GM18526 (cell line): ENCODE results near the gene NT5DC1.
A peak's percentile ranks its signal among the peaks of the same experiment; 100 is the strongest.

Source experiments
- POLR2A ChIP-seq: IDR thresholded peaks from 3 replicates; pipeline ENCODE4 v1.6.1; 2011; ENCODE audit not compliant: insufficient read length; ENCODE audit errors: extremely low read depth

NT5DC1 gene

GRCh38 chr6:116221911-116222310 is 121.3 kb downstream of the NT5DC1 start:
- TF ChIP-seq POLR2A: no peak

GRCh38 chr6:116223355-116223754 is 122.7 kb downstream of the NT5DC1 start:
- no peak for TF ChIP-seq POLR2A

DNA sequence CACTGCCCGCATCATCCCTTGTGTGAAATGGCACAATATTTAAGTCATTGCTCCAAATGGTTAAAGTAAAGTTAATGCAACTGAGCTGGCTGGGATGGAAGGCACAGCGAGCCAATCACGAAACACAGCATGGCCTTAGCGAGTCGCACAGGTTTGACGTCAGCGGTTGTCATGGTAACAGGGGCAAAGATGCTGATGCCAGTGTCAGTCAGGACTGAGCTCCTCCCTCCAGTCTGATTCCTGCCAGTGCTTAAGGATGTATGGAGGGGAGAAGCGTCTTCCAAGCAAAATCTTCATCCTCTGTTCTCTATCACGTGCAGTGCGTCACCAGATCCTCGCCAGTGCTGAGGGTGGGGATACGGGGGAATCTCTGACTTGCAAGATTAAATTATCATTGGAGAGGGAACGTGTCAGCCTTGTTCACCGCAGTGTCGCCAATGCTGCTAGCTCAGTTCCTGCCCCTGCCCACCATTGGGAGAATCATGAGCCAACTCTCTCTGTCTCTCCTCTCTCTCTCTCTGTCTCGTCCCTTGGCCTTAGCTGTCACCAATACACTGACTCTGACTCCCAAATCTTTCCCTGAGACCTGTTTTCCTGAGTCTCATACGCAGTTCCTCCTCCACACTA is 128.7 kb downstream of the NT5DC1 start:
- no peak for TF ChIP-seq POLR2A

DNA sequence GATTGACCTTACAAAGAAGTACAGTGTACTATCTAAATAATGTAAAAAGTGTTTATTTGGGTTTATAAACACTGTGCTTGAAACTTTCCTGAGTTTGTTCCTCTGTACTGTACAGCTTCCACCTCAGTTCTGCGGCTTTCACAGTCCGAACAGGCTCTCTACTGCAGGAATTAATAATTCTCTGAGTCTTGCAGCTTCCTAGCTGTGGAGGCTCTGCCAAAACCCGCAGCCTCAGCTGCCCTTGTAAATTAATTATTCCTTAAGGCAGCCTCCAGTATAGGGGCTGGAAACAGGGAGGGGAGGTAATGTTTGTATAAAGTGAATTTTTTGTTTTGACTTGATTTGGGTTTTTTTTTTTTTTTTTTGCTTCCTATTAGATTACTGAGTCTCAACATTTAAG is 134.0 kb downstream of the NT5DC1 start:
- no peak for TF ChIP-seq POLR2A

- TF ChIP-seq POLR2A: no peak
Observed at GRCh38 chr6:116238083-116238482, 137.4 kb downstream of the NT5DC1 start.

DNA sequence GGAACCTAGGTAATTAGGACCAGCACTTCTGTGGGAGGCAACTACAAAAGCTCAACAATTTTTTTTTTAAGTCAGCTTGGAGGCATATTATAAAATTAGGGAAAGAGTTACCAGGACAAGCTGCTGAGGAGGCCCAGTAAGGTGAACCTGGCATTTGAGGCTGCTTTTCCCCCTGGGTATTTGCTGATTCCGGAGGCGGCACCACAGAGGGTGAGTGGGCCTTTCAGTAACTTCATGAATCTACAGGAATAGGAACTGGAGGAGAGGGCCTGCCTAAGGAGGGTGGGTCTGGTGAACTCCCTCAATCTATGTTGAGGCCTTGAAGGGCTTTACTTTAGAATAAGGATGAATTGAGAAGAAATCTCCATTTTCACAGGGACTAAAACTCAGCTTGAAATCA is 138.6 kb downstream of the NT5DC1 start:
- no peak for TF ChIP-seq POLR2A

- no peak for TF ChIP-seq POLR2A
Observed at GRCh38 chr6:116239856-116240255, 139.2 kb downstream of the NT5DC1 start.

- no peak for TF ChIP-seq POLR2A
Observed at GRCh38 chr6:116244284-116244683, 143.6 kb downstream of the NT5DC1 start.

DNA sequence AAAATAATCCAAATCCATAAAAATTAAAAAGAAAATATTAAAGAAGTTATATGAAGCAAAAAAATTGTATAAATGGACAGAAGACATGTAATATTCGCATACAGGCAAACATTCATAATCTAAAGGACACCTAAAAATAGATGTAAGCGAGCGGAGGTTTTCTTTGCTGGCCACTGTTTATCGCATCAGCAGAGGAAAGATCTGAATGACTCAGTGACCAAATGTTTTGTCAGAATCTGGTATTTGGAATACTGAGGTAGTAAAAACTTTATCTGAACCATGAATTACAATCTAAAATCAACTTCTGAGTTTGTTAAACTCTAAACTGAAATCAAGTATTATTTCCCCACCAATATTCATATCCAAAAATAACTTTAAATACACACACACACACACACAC is 145.4 kb downstream of the NT5DC1 start:
- no peak for TF ChIP-seq POLR2A

- TF ChIP-seq POLR2A: no peak
Observed at GRCh38 chr6:116247285-116247684, 146.6 kb downstream of the NT5DC1 start.

- TF ChIP-seq POLR2A: no peak
Observed at GRCh38 chr6:116248577-116248976, 147.9 kb downstream of the NT5DC1 start.

DNA sequence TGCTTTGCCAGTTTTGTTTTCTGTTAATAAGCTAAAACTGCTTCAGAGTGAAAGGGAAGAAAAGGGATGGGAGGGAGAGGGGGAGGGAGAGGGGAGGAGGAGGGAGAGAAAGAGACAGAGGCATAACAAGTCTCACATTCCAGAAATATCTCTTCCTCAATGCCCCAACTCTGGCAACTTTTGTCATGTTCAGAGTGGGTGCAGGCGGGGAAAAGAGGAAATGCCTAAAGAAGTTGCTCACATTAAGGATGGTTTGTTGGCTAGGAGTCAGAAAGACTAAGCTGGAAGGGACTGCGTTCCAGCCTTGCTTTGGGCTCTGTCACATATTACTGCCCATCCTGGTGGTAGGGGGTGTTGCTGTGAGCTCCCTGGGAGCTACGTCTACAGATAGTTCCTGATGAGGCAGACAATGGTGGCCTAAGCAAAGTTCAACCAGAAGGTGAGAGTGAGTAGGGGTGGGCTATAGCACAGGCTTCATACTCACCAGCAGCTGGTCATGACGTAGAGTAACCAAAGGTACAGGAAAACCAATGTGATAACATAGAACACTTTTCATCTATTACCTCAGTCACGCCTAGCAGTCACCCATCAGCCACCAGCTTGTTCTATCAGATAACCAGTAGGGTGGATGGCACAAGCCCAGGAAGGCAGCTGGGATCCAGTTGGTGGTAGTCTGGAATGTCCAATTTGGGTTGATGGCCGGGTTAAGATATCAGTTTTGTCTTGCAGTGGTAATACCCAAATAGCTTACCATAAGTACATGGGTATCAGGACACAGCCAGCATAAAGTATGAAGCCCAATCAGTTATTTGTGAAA is 151.1 kb downstream of the NT5DC1 start:
- TF ChIP-seq POLR2A: no peak

- no peak for TF ChIP-seq POLR2A
Observed at GRCh38 chr6:116253188-116253504, 152.5 kb downstream of the NT5DC1 start.

- TF ChIP-seq POLR2A: peak; percentile 51
Observed at GRCh38 chr6:116253505-116254296, 153.0 kb downstream of the NT5DC1 start, which contains the start of gene TSPYL4. Gene TSPYL4 (minus strand): TSS chr6:116254075. CDS start chr6:116254008, 67 bp downstream.

DNA sequence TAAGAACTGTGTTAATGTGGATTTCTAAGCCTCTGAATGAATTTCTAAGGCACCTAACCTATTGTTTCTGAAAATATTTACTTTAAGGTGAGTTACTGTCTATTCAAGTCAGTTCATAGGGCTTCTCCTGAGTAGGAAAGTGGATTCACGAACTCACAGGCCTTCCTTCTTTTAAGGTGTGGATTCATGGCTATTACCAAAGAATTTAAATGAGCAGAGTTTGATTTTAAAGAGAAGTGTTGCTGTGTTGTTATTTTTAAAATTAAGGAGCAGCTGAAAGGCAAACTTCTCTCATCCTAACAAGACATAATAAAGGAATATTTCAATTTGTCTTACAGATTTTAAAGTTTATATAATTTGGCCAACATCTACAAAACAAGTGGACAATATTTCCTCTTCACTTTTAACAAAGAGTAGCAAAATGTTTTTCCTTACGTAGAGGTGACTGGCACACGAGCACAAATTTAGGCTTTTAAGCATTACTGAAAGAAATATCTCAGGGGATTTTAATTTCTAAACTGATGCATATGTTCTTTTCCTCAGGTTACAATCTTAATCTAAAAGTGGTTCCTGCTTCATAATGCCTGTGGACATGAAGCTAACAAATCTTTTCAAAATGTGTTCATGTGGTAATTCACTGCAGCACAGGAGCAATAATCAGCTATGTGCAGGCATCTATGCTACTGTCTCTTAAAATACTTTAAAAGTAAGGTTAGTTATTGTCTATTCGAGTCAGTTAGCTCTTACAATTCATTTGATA is 153.8 kb downstream of the NT5DC1 start:
- no peak for TF ChIP-seq POLR2A

DNA sequence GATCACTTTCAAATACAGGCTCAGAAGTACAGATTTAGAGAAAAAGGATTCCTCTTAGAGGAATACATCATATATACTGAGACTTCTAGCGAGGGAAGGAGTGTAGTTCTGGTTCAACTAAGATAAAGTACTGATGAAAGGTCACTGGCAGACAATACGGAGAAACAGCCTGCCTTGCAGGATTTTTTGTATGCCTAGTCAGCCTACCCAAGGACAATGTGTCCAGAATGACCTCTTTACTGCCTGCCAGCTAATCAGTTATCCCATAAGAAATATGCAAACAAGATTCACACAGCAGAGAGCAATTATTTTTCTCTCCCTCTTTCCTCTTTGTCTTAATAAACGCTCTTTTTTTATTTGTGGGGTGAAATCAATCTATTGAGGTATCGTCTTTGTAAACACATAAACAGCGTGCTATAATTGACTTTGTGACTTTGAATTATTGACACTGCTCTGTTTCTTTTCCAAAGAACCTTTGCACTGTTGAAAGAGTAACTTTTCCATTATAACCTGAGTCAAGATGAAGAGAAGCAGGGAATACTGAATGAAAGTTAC is 154.7 kb downstream of the NT5DC1 start:
- TF ChIP-seq POLR2A: no peak

- TF ChIP-seq POLR2A: no peak
Observed at GRCh38 chr6:116256694-116257093, 156.0 kb downstream of the NT5DC1 start.
